GM19324 (cell line): ENCODE results near the gene ACER3.

Experiments used
- ATAC-seq: cut with Tn5 transposase; IDR thresholded peaks from one replicate; pipeline ENCODE4 v1.9.1; 2021; ENCODE audit warnings: mild to moderate bottlenecking, moderate library complexity; ENCODE audit not compliant: unreplicated experiment, low FRiP score

ACER3 gene

DNA sequence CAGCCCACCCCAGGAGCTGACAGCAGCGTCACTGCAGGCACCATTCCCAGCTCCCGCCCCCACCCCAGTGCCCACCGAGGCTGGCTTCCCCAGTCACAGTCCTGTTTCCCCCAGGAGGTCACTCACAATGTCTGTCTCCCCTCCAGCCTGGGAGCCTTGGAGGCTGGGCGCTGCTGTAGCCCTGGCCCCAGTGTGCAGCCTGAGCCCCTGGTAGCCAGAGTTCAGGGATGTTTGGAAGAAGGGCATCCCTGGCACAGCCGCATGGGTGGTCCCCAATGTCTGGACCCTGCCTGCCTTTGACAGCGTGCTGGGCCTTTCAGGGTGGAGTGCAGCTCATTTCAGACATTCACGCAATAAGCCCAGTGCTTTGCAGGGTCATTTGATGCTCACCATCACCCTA, 210.4 kb downstream of the ACER3 start:
- ATAC-seq = no peak

DNA sequence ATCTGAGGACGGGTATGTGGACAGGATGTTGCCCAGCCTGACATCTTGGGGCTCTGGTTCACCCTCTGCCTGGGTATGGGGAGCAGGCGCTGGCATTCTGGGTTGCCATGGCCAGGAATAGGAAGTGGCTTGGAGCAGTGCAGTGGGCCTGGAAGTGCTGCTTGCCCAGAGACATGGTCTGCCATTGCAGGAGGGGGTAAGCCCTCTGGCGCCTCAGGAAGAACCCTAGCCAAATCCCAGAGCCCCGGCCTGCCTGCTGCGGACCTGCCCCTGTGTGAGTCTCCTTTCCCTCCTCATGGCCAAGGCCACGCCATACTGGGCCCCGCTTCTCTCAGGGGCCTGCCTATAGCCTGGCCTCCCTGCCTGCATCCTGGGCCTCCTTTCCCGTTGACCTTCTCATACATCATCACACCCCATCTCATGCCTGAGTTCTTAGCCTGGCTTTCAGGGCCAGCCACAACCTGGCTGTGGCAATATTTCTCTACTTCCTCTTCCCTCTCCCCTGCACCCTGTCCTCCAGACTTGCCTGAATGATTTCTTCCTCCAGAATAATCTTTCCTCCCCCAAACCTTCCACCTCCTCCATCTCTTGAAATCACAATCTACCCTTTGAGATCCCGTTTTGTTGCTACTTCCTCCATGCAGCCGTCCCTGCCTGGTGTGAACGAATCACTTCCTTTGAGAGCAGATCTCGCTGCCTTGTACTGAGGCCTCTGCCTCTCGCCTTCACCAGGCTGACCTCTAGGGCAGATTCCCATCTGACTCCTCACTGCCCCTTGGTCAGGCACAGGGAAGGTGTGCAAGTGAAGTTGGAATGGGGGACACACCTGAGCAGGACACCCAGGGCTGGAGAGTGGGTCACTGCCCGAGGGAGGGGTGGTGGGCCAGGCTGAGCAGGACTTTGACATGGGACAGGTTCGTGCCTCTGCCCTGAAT, 211.2 kb downstream of the ACER3 start:
- ATAC-seq = no peak

DNA sequence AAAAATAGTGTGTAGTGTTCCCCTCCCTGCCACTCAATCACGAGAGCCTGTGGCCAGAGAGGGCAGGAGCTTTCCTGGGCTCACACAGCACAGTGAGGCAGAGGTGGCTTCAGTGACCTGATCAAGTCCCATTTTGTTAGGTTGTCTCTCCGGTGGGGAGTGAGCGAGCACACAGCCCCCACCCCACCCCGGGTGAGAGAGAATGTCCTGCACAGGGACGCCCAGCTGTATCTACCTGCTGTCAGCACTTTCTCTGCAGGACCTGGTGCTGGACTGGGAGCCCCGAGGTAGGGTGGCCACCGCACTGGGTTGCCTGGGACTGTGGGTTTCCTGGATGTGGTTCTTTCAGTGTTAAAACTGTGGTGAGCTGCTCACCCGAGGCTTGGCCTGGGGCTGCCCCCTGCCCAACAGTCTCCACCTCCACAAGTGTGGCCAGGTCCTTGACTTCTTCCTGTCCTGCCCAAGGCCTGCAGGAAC, 212.2 kb downstream of the ACER3 start:
- ATAC-seq = no peak

DNA sequence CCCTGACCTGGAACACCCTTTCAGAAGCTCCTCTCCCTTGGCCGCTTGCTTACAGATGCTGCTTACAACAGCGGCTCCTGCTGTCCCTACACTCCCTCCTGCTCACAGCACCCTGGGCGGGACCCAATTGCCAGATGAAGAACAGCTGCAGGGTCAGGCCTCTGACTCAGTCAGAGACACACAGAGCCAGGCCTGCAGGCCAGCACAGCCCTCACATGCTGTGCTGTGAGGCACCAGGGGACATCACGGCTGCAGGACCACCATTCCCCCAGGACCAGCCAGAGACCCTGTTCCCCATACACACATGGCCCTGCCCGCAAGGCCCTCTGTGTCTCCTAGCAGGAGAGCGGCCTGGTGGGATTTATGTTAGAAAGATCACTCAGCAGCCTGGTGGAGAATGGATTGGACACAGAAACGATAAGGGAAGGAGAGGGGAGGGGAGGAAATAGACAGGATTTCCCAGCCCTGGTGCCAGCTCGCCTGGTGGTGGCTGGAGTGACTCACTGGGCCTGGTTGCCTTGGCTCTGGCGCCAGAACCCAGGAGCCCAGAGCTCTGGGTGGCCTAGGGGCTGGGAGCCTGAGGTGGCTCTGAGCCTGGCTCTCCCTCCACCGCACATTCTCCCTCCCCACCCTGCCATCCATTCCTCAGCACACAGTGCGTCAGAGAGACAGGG, 212.7 kb downstream of the ACER3 start:
- ATAC-seq = no peak

DNA sequence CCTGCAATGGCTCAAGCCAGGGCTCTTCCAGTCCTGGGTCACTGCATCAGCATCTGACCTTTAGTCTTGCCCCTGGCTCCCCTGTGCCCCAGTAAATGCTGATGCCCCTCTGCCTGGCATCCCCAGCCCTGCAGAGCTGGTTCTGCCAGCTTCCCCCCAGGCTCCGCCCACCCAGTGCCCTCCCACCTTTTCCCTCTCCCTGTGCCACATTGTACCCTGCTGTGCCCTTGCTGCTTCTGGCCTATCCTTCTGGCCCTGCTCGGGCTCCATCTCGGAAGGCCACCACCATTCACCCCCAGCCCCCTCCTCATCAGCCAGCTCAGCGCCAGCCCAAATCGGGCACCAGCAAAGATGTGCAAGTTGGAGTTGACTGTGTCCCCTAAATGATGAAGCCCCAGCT, 213.5 kb downstream of the ACER3 start:
- ATAC-seq = no peak

DNA sequence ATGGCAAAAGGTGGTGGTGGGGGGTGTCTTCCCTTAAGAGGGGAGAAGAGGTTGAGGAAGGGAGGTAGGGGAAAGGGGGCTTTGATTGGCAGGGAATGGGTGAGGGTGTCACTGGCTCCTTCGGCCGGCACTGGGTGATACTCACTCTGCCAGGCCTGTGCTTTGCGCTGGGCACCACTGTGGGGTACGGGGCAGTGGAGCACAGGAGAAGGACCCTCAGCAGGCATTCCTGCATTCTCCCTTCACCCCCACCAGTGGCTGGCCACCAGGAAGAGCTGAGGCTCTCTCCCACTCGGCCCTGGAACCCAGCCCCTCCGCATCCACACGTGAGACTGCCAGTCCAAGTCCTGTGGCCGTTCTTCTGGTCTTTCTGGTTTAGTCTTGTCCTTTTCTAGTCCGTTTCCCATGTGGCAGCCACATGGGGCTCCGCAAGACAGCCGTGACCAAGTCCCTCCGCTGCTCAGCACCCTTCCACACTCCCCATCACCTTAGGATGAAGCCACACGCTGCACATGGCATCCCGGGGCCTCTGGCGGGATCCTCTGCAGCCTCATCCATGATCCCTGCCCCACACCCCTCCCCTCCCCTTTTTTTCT, 214.0 kb downstream of the ACER3 start:
- no peak for ATAC-seq

DNA sequence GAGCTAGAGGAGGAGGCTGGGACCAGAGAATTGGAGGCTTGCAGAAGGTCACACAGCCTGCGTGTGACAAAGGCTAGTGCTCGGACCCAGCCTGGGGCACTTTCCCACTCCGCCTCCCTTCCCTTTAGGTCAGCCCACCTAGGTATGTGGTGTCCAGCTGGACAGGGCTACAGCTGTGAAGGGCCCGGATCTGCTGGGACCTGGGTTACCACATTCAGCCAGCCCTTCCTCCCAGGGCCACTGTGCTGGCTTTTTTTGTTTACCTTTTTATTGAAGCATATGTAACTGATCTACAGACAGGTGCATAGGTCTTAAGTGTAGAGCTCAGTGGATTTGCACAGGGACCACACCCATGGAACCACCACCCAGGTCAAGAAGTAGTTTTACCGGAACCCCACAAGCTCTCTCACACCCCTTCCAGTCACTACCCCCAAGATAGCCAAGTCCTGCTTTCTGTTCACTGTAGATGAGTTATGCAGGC, 214.7 kb downstream of the ACER3 start:
- no peak for ATAC-seq
